GM23338 (cell line): ENCODE data around the gene AEN. TPM values are rescaled to one million over a fixed set of nuclear protein-coding genes. Genes with fewer than 3 reads are reported as not detected.

ENCODE experiments used
- ATAC-seq: fragments of 200-7000 bp; cut with Tn5 transposase; 3 replicates; pipeline ENCODE4 v1.9.1; 2020
- DNase-seq: peaks from one replicate; pipeline ENCODE4 v3.0.0-alpha.2; 2015; ENCODE audit warnings: low spot score
- H2AFZ ChIP-seq: fragments of 200-600 bp; sonication (generic); 2 replicates; pipeline ENCODE4 v1.8.0; 2016; ENCODE audit warnings: antibody characterized with exemption, mild to moderate bottlenecking, moderate library complexity
- H3F3A ChIP-seq: fragments of 200-600 bp; sonication (generic); replicated peaks from 2 replicates; pipeline ENCODE4 v1.8.0; 2017; ENCODE audit warnings: antibody characterized with exemption, mixed run types, low read depth
- H3K27ac ChIP-seq: fragments of 200-600 bp; sonication (generic); 2 replicates; pipeline ENCODE4 v1.6.1; 2016; ENCODE audit warnings: low read depth
- H3K27me3 ChIP-seq: fragments of 200-600 bp; sonication (generic); 2 replicates; pipeline ENCODE4 v1.8.0; 2016; ENCODE audit warnings: mild to moderate bottlenecking, mixed run types, moderate library complexity; ENCODE audit not compliant: insufficient read depth
- H3K36me3 ChIP-seq: fragments of 200-600 bp; sonication (generic); 2 replicates; pipeline ENCODE4 v1.8.0; 2016; ENCODE audit warnings: mild to moderate bottlenecking; ENCODE audit not compliant: insufficient read depth
- H3K4me1 ChIP-seq: fragments of 200-600 bp; sonication (generic); 2 replicates; pipeline ENCODE4 v1.8.0; 2016; ENCODE audit warnings: mild to moderate bottlenecking, moderate library complexity; ENCODE audit not compliant: insufficient read depth
- H3K4me2 ChIP-seq: fragments of 200-600 bp; sonication (generic); 2 replicates; pipeline ENCODE4 v1.7.1; 2017; ENCODE audit warnings: mixed run types
- H3K4me3 ChIP-seq: fragments of 200-600 bp; sonication (generic); 2 replicates; pipeline ENCODE4 v1.6.1; 2016; ENCODE audit warnings: mixed run types
- H3K79me2 ChIP-seq: fragments of 200-600 bp; sonication (generic); replicated peaks from 2 replicates; pipeline ENCODE4 v1.8.0; 2017; ENCODE audit warnings: mild to moderate bottlenecking; ENCODE audit not compliant: insufficient read depth
- H3K9me2 ChIP-seq: fragments of 200-600 bp; sonication (generic); 2 replicates; pipeline ENCODE4 v1.8.0; 2017; ENCODE audit not compliant: insufficient read depth
- H4K20me1 ChIP-seq: fragments of 200-600 bp; sonication (generic); replicated peaks from 2 replicates; pipeline ENCODE4 v1.8.0; 2017; ENCODE audit warnings: mild to moderate bottlenecking; ENCODE audit not compliant: insufficient read depth
- H3K27ac Mint-ChIP-seq: 2 replicates; pipeline ENCODE4 v1.8.0; 2020; ENCODE audit warnings: inconsistent platforms, mild to moderate bottlenecking, moderate library complexity, mixed read lengths
- H3K27me3 Mint-ChIP-seq: 3 replicates; pipeline ENCODE4 v1.8.0; 2022; ENCODE audit warnings: low read depth, mild to moderate bottlenecking, moderate library complexity, mixed read lengths, inconsistent platforms; ENCODE audit not compliant: insufficient read depth, poor library complexity
- H3K36me3 Mint-ChIP-seq: 3 replicates; pipeline ENCODE4 v1.8.0; 2021; ENCODE audit warnings: low read depth, mild to moderate bottlenecking, inconsistent platforms, moderate library complexity, mixed read lengths
- H3K4me1 Mint-ChIP-seq: 3 replicates; pipeline ENCODE4 v1.8.0; 2020; ENCODE audit warnings: mild to moderate bottlenecking, inconsistent platforms, mixed read lengths
- H3K4me3 Mint-ChIP-seq: 3 replicates; pipeline ENCODE4 v1.8.0; 2021; ENCODE audit warnings: moderate library complexity, mild to moderate bottlenecking, inconsistent platforms, mixed read lengths
- H3K9me3 Mint-ChIP-seq: 3 replicates; pipeline ENCODE4 v1.8.0; 2020; ENCODE audit warnings: moderate library complexity, mild to moderate bottlenecking, inconsistent platforms, mixed read lengths
- CREB1 ChIP-seq: fragments of 250-450 bp; sonication (Bioruptor Pico); IDR thresholded peaks from 2 replicates; pipeline ENCODE4 v1.5.0; 2020; ENCODE audit warnings: low read depth, mild to moderate bottlenecking, moderate library complexity
- ETS1 ChIP-seq: IDR thresholded peaks from 2 replicates; pipeline ENCODE4 v1.6.1; 2016; ENCODE audit warnings: antibody characterized with exemption
- EZH2 ChIP-seq: fragments of 200-600 bp; sonication (generic); IDR thresholded peaks from one replicate; pipeline ENCODE4 v1.8.0; 2017; ENCODE audit warnings: antibody characterized with exemption, mild to moderate bottlenecking, low read depth; ENCODE audit not compliant: unreplicated experiment
- EZH2phosphoT487 ChIP-seq: fragments of 200-600 bp; sonication (generic); IDR thresholded peaks from one replicate; pipeline ENCODE4 v1.8.1; 2018; ENCODE audit warnings: antibody characterized with exemption; ENCODE audit not compliant: unreplicated experiment
- NANOG ChIP-seq: IDR thresholded peaks from 2 replicates; pipeline ENCODE4 v1.6.1; 2016; ENCODE audit warnings: antibody characterized with exemption, borderline replicate concordance
- REST ChIP-seq: IDR thresholded peaks from one replicate; pipeline ENCODE4 v1.6.1; 2018; ENCODE audit warnings: antibody characterized with exemption; ENCODE audit not compliant: unreplicated experiment
- STAT1 ChIP-seq: IDR thresholded peaks from one replicate; pipeline ENCODE4 v1.6.1; 2016; ENCODE audit warnings: antibody characterized with exemption; ENCODE audit not compliant: unreplicated experiment
- ZNF331 ChIP-seq: fragments of 250-450 bp; sonication (Bioruptor Pico); IDR thresholded peaks from 2 replicates; pipeline ENCODE4 v1.5.0; 2020; ENCODE audit warnings: low read depth, mild to moderate bottlenecking, moderate library complexity
- ZNF462 ChIP-seq: fragments of 250-450 bp; sonication (Bioruptor Pico); IDR thresholded peaks from 2 replicates; pipeline ENCODE4 v1.5.0; 2020; ENCODE audit warnings: mild to moderate bottlenecking, moderate library complexity
- polyA plus RNA-seq: library from polyadenylated mRNA; unstranded; fragments of >200 nt; fragmentation: Nextera tagmentation; extraction: Ambion mirVana; gene quantifications from 2 replicates; pipeline ENCODE4 v1.2.1, GENCODE V29; 2016
- total RNA-seq: library from RNA; depleted of rRNA; stranded (reverse); fragments of >200 nt; shearing (Covaris generic); gene quantifications from 2 replicates; pipeline ENCODE4 v1.2.3, GENCODE V29; 2014

AEN gene
- total and polyA plus RNA-seq, 2 experiments from 2014 or later: 82.3 to 220 TPM

DNA sequence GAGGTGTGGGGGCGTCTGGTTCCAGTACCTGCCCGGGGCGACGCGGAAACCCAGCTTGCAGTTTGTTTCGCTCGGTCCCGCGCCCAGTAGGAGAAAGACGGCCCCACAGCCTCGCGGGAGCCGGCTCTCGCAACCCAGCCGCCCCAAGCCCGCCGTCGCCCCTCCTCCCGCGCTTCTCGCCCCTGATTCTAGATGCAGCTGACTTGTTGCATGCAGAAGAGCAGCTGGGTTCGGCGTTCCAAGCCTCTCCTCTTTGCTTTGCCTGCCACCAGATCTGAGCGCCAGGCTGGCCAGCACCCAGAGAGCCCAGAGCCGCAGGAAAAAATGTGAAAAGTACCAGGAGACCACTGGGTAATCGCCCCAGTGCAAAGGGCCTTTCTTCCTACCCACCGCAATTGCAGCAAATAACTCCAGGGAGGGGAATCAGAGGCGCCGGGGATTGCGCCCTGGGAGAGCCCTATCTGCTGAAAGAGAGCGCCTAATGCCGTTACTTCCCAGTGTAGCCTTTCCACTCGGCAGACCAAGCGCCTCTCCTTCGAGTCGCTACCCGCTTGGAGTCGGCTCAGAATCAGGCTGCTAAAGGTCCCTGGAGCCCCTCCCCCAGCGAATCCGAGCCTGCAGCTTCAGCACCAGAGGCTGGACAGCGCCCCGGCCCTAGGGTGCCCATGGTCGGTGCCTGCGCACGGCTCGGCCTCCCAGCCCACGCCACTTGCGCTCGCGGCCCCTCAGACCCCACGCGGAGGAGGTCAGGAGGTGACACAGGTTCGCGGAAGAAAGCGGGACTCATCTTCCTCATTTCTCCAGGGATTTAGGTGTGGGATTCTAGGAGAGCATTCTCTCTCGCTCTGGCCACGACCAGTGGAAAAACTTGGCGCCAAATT, 15.7 kb upstream of the AEN start:
- Mint-ChIP-seq H3K9me3 (no peaks in the 10 kb centered on the region), H3K36me3 (no peaks in the 10 kb centered on the region), H3K4me3 (peak overlapping the region; percentile 70), H3K27me3 (peaks cover 60% of the 10 kb centered on the region), H3K4me1 (peaks cover 57% of the 10 kb centered on the region), H3K27ac (no peak overlapping the region)
- H3K4me1 ChIP-seq: peaks cover 62% of the 10 kb centered on the region
- H3K27ac ChIP-seq: no peak overlapping the region
- ATAC-seq (peak; percentile 68), DNase-seq (peak; percentile 90)
- H3K4me3 ChIP-seq: peak overlapping the region; percentile 82
- no peaks in the 10 kb centered on the region for H3K79me2 ChIP-seq
- no peaks in the 10 kb centered on the region for H4K20me1 ChIP-seq
- TF ChIP-seq ETS1 (no peak), EZH2 (peak; percentile 12), ZNF331 (CRISPR knock-in tag) (no peak), CREB1 (CRISPR knock-in tag) (no peak), NANOG (no peak), STAT1 (no peak), EZH2phosphoT487 (no peak), ZNF462 (CRISPR knock-in tag) (no peak), REST (peak; percentile 100)
- H3K4me2 ChIP-seq: peak overlapping the region; percentile 99
- H2AFZ ChIP-seq: peak overlapping the region; percentile 91
- peaks cover 74% of the 10 kb centered on the region for H3K27me3 ChIP-seq
- H3K9me2 ChIP-seq: no peaks in the 10 kb centered on the region
- 0 out of 2 replicates have a peak, but pooled peaks cover 15% of the 10 kb centered on the region for H3F3A ChIP-seq
- no peaks in the 10 kb centered on the region for H3K36me3 ChIP-seq
